H1 (cell line): ENCODE results near the gene GNS. TPM values are rescaled to one million over a fixed set of nuclear protein-coding genes. Genes with fewer than 3 reads are reported as not detected.

ENCODE experiments used
- CTCF ChIA-PET: fragments of 300-600 bp; sonication (Branson Sonifier 250); formaldehyde crosslinking; loops from one replicate; lab custom pipeline; 2021; ENCODE audit not compliant: partially characterized antibody; lab: Charles Lee
- POLR2A ChIA-PET: fragments of 300-600 bp; sonication (Branson Sonifier 250); formaldehyde crosslinking; loops from one replicate; lab custom pipeline; 2021; ENCODE audit warnings: inconsistent platforms; ENCODE audit not compliant: partially characterized antibody; lab: Charles Lee
- DNase-seq, 2 experiments: peaks; one replicate each; pipeline versions ENCODE4 v3.0.0 to v3.0.0-alpha.2; 2010 to 2022; ENCODE audit warnings: low spot score in 2 of 2, low read depth in 1 of 2, mixed read lengths in 1 of 2
- FAIRE-seq: peaks from 2 replicates; lab custom pipeline; 2011; peaks lifted over from hg19 to GRCh38; lab: Jason Lieb, UNC
- H2AFZ ChIP-seq: 2 replicates; pipeline ENCODE4 v1.8.1; 2012; ENCODE audit warnings: low read length, inconsistent platforms
- H2AK5ac ChIP-seq: 2 replicates; pipeline ENCODE4 v1.6.1; 2013; ENCODE audit warnings: low read depth, low read length
- H2BK120ac ChIP-seq: replicated peaks from 2 replicates; pipeline ENCODE3; 2013; ENCODE audit warnings: low read depth, low read length, inconsistent platforms
- H2BK12ac ChIP-seq: 2 replicates; pipeline ENCODE4 v1.6.1; 2013; ENCODE audit warnings: low read depth, low read length
- H2BK15ac ChIP-seq: 2 replicates; pipeline ENCODE4 v1.6.1; 2013; ENCODE audit warnings: low read length
- H2BK20ac ChIP-seq: 2 replicates; pipeline ENCODE4 v1.6.1; 2013; ENCODE audit warnings: low read length
- H2BK5ac ChIP-seq: 2 replicates; pipeline ENCODE4 v1.6.1; 2013; ENCODE audit warnings: low read depth, low read length
- H3K14ac ChIP-seq: 2 replicates; pipeline ENCODE4 v1.6.1; 2013; ENCODE audit warnings: inconsistent platforms; ENCODE audit not compliant: insufficient read length
- H3K18ac ChIP-seq: 2 replicates; pipeline ENCODE4 v1.6.1; 2013; ENCODE audit warnings: low read length; ENCODE audit errors: extremely low read depth
- H3K23ac ChIP-seq: 2 replicates; pipeline ENCODE4 v1.6.1; 2013; ENCODE audit warnings: inconsistent platforms; ENCODE audit not compliant: insufficient read length
- H3K23me2 ChIP-seq: 2 replicates; pipeline ENCODE4 v1.6.1; 2013; ENCODE audit warnings: low read depth, low read length
- H3K27ac ChIP-seq: 2 replicates; pipeline ENCODE4 v1.6.1; 2011; ENCODE audit warnings: low read depth, low read length, inconsistent platforms
- H3K27me3 ChIP-seq, 4 experiments: replicated peaks in 1 of 4; 1 replicate in 1 of 4; 2 replicates in 3 of 4; pipeline versions ENCODE4 v1.6.1 to v1.8.1; 2011 to 2013; ENCODE audit warnings: low read length in 3 of 4, mild to moderate bottlenecking in 3 of 4, inconsistent platforms in 2 of 4, mixed read lengths in 2 of 4, moderate library complexity in 1 of 4; ENCODE audit not compliant: control insufficient read depth in 3 of 4, insufficient read depth in 3 of 4; ENCODE audit errors: extremely low read depth in 1 of 4
- H3K36me3 ChIP-seq, 4 experiments: 2 replicates each; pipeline versions ENCODE4 v1.6.1 to v1.8.1; 2011 to 2013; ENCODE audit warnings: mild to moderate bottlenecking in 4 of 4, low read length in 3 of 4, moderate library complexity in 2 of 4, control low read depth in 1 of 4, inconsistent platforms in 1 of 4; ENCODE audit not compliant: insufficient read depth in 4 of 4, control insufficient read depth in 2 of 4
- H3K4ac ChIP-seq: replicated peaks from 2 replicates; pipeline ENCODE3; 2013; ENCODE audit warnings: low read length, low read depth, mixed read lengths, inconsistent platforms; ENCODE audit not compliant: insufficient read length
- H3K4me1 ChIP-seq, 4 experiments: replicated peaks in 1 of 4; 1 replicate in 1 of 4; 2 replicates in 3 of 4; pipeline versions ENCODE4 v1.6.1 to v1.8.1; 2011 to 2013; ENCODE audit warnings: low read length in 3 of 4, inconsistent platforms in 2 of 4, mixed read lengths in 1 of 4; ENCODE audit not compliant: insufficient read depth in 4 of 4, control insufficient read depth in 3 of 4
- H3K4me2 ChIP-seq, 2 experiments: 2 replicates each; pipeline versions ENCODE4 v1.6.1 to v1.8.1; 2011 to 2013; ENCODE audit warnings: low read depth in 2 of 2, low read length in 2 of 2, control low read depth in 1 of 2, inconsistent platforms in 1 of 2, mild to moderate bottlenecking in 1 of 2; ENCODE audit not compliant: insufficient read depth in 1 of 2
- H3K4me3 ChIP-seq, 4 experiments: fragments of 200-600, 300-600 bp in 1 of 4; sonication (generic), shearing (Covaris generic), sonication (Bioruptor Twin) in 1 of 4; 2 replicates each; pipeline versions ENCODE4 v1.5.1 to v1.8.1; 2011 to 2016; ENCODE audit warnings: low read length in 4 of 4, low read depth in 3 of 4, control low read depth in 2 of 4, inconsistent platforms in 2 of 4, mild to moderate bottlenecking in 2 of 4, mixed read lengths in 1 of 4, moderate library complexity in 1 of 4; ENCODE audit not compliant: insufficient read depth in 2 of 4; ENCODE audit errors: extremely low read depth in 1 of 4
- H3K56ac ChIP-seq: replicated peaks from 2 replicates; pipeline ENCODE3; 2013; ENCODE audit warnings: low read depth, mild to moderate bottlenecking, mixed read lengths, low read length, inconsistent platforms; ENCODE audit not compliant: insufficient read length
- H3K79me1 ChIP-seq: 2 replicates; pipeline ENCODE4 v1.6.1; 2013; ENCODE audit warnings: low read depth, low read length, control low read depth
- H3K79me2 ChIP-seq, 2 experiments: 2 replicates each; pipeline versions ENCODE4 v1.6.1 to v1.8.1; 2012 to 2013; ENCODE audit warnings: low read length in 2 of 2, mild to moderate bottlenecking in 2 of 2, inconsistent platforms in 1 of 2; ENCODE audit not compliant: insufficient read depth in 2 of 2, control insufficient read depth in 1 of 2
- H3K9ac ChIP-seq, 4 experiments: replicated peaks in 1 of 4; 1 replicate in 1 of 4; 2 replicates in 3 of 4; pipeline versions ENCODE4 v1.6.1 to v1.8.1; 2011 to 2013; ENCODE audit warnings: low read depth in 3 of 4, low read length in 3 of 4, control low read depth in 2 of 4, mild to moderate bottlenecking in 2 of 4, moderate library complexity in 2 of 4, inconsistent platforms in 1 of 4; ENCODE audit errors: extremely low read depth in 1 of 4
- H3K9me3 ChIP-seq, 2 experiments: 2 replicates each; pipeline versions ENCODE4 v1.6.1 to v1.8.1; 2012 to 2013; ENCODE audit warnings: mild to moderate bottlenecking in 2 of 2, moderate library complexity in 2 of 2, control low read depth in 1 of 2, inconsistent platforms in 1 of 2, low read depth in 1 of 2, low read length in 1 of 2, mixed read lengths in 1 of 2; ENCODE audit not compliant: insufficient read depth in 2 of 2
- H4K20me1 ChIP-seq, 2 experiments: replicated peaks in 1 of 2; 2 replicates each; pipeline versions ENCODE3 to v1.8.1; 2011 to 2013; ENCODE audit warnings: inconsistent platforms in 2 of 2, low read length in 2 of 2, mild to moderate bottlenecking in 1 of 2; ENCODE audit not compliant: insufficient read depth in 2 of 2, control insufficient read depth in 1 of 2
- H4K5ac ChIP-seq: 2 replicates; pipeline ENCODE4 v1.6.1; 2013; ENCODE audit warnings: low read length, low read depth, mixed read lengths, inconsistent platforms; ENCODE audit not compliant: insufficient read length
- H4K8ac ChIP-seq: 2 replicates; pipeline ENCODE4 v1.8.0; 2013; ENCODE audit warnings: mild to moderate bottlenecking, moderate library complexity, low read length, inconsistent platforms; ENCODE audit not compliant: insufficient read depth; ENCODE audit errors: extremely low read depth
- H4K91ac ChIP-seq: replicated peaks from 2 replicates; pipeline ENCODE3; 2013; ENCODE audit warnings: low read length, mixed read lengths, inconsistent platforms; ENCODE audit not compliant: insufficient read length
- MAFK ChIP-seq: IDR thresholded peaks from 2 replicates; pipeline ENCODE4 v1.6.1; 2012; ENCODE audit warnings: low read depth, mild to moderate bottlenecking, improper control_type of control experiment, low read length
- RAD21 ChIP-seq, 2 experiments: IDR thresholded peaks in 1 of 2; conservative IDR thresholded peaks in 1 of 2; 2 replicates each; pipeline ENCODE4 v1.6.1; 2011; ENCODE audit warnings: low read depth in 2 of 2, low read length in 2 of 2, improper control_type of control experiment in 1 of 2, inconsistent platforms in 1 of 2, mild to moderate bottlenecking in 1 of 2, moderate library complexity in 1 of 2
- YY1 ChIP-seq: IDR thresholded peaks from 2 replicates; pipeline ENCODE4 v1.6.1; 2011; ENCODE audit warnings: low read depth, mild to moderate bottlenecking, low read length
- WGBS, 2 experiments: shearing (Covaris generic) in 1 of 2; methylation state at CpG; one replicate each; pipeline versions ENCODE4 v1.1.6 to v1.1.7; 2013 to 2015; ENCODE audit warnings: low lambda C conversion rate in 2 of 2, mixed read lengths in 2 of 2, inconsistent platforms in 1 of 2, low coverage in 1 of 2, missing lambda C conversion rate in 1 of 2; ENCODE audit not compliant: insufficient replicate concordance in 2 of 2, insufficient coverage in 1 of 2, insufficient read length in 1 of 2; ENCODE audit errors: extremely low coverage in 1 of 2, missing lambda C conversion rate in 1 of 2; 5-methylcytosine and 5-hydroxymethylcytosine counted together
- polyA plus RNA-seq, 7 experiments: library from polyadenylated mRNA; depleted of rRNA in 3 of 7; stranded (reverse) in 5 of 7; unstranded in 2 of 7; fragments of >200 nt in 5 of 7; fragments of 200-250 nt in 2 of 7; gene quantifications; 1 replicate in 5 of 7; 2 replicates in 1 of 7; 4 replicates in 1 of 7; pipeline versions ENCODE4 v1.2.1 to v1.2.3, GENCODE V29; 2011 to 2013; ENCODE audit warnings: missing spikeins in 2 of 7, mixed read lengths in 2 of 7
- total RNA-seq: library from RNA; stranded (reverse); fragmentation: NEBNext Ultra II Directional; extraction: Animal tissue kit (Norgen Biotek cat#: 25700); gene quantifications from 2 replicates; pipeline ENCODE4 v1.2.1, GENCODE V29; 2021
- TF ChIP-seq, protein P1 (sequence below): IDR thresholded peaks from 2 replicates; pipeline ENCODE4 v1.6.1; 2012; ENCODE audit warnings: low read length, inconsistent platforms

The GNS gene
- total and polyA plus RNA-seq, 2 of the 8 experiments (the other 6 are each of a cell fraction or from before 2014, with no cell fraction given) = 16.0 to 28.5 TPM

DNA sequence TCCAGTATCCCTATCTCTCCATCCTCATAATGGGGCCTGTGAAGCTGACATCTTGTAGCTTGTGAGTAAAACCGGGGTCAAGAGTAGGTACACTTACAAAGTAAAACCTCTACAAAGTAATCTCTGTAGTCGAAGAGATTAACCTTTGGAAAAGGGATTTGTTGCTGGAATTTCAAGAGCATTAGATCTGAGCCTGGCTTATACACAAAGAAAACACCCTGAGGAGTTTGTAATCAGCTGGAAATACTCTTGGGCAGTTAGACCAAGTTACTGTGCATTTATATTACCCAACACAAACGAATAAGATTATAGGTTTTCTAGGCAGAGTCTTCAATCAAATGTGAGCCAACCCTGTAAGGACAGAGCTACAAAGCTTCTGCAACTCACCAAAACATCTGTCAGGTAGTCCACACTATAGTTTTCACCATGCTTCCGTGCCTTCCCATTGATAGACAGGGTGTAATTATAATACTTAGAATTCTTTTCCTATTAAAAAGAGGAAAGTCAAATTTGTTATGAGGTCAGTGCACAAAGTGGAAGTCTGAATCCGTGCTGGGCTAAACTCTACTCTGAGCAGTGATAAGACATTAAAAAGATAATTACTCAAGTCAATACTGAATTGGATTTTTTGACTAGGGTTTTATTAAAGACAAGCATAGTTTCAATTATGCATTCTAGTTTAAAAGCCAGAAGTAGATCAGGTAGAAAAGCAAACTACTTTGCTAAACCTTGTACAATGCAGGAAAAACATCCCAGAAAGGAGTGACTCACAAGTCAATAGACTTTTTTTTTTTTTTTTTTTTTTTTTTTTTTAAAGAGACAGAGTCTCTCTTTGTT is 14.6 kb downstream of the GNS start:
- Histone ChIP-seq H3K27me3 (no peaks in the 10 kb centered on the region), H3K79me1 (no peaks in the 10 kb centered on the region), H4K91ac (no peak overlapping the region), H4K5ac (no peak overlapping the region), H3K9ac (no peak overlapping the region), H3K23me2 (no peaks in the 10 kb centered on the region), H3K4me1 (no peaks in the 10 kb centered on the region), H2BK5ac (no peak overlapping the region), H3K4me3 (no peak overlapping the region), H3K56ac (no peak overlapping the region), H3K23ac (no peak overlapping the region), H2BK120ac (no peak overlapping the region), H2BK12ac (no peak overlapping the region), H3K36me3 (peaks cover 9 to 56% (median 29%) of the 10 kb centered on the region in 4 experiments), H3K18ac (no peak overlapping the region), H4K8ac (no peak overlapping the region), H3K27ac (no peak overlapping the region), H2AK5ac (no peak overlapping the region), H3K9me3 (no peaks in the 10 kb centered on the region), H4K20me1 (peaks cover 0 to 2% of the 10 kb centered on the region in 2 experiments), H2BK20ac (no peak overlapping the region), H3K4ac (no peak overlapping the region), H2AFZ (no peak overlapping the region), H3K79me2 (no peaks in the 10 kb centered on the region), H3K14ac (no peak overlapping the region), H3K4me2 (no peak overlapping the region), H2BK15ac (no peak overlapping the region)
- CTCF ChIA-PET = interaction anchor here (0.6 to 1.5 kb wide), 2 partner anchors 10 to 41 kb away, joined by 3 read pairs; no protein-coding TSS in a partner anchor
- no peak for FAIRE-seq
- DNase-seq = no peak
- POLR2A ChIA-PET = no interaction called here
- 87% methylated on average over 5 of the region's 5 CpGs; no CpG with 5 or more reads in 1 of the 2 experiments for WGBS, 2 experiments
- TF ChIP-seq MAFK (no peak), YY1 (no peak), RAD21 (IDR thresholded peaks at IDR 0.05 in 1 of 2, conservative IDR thresholded peaks at IDR 0.05 in 1 of 2; ENCODE audit: low read depth in 2 of 2, low read length in 2 of 2) (no peak)
- TF ChIP-seq, protein P1, sequence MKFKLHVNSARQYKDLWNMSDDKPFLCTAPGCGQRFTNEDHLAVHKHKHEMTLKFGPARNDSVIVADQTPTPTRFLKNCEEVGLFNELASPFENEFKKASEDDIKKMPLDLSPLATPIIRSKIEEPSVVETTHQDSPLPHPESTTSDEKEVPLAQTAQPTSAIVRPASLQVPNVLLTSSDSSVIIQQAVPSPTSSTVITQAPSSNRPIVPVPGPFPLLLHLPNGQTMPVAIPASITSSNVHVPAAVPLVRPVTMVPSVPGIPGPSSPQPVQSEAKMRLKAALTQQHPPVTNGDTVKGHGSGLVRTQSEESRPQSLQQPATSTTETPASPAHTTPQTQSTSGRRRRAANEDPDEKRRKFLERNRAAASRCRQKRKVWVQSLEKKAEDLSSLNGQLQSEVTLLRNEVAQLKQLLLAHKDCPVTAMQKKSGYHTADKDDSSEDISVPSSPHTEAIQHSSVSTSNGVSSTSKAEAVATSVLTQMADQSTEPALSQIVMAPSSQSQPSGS = no peak
